ENCODE results near the gene CDH8.
"Not testable (repeated sequence)": the region's sequence is repeated elsewhere in the genome, so short reads cannot be mapped to it uniquely, and the experiment has no call there.

CDH8 gene

GRCh38 chr16:61862221-61863155, 173.8 kb downstream of the CDH8 start:
- DNase-seq (ENCODE audit: low spot score): peak; percentile 80

GRCh38 chr16:61858988-61859387, 177.2 kb downstream of the CDH8 start:
- no peak for DNase-seq (ENCODE audit: low spot score)

GRCh38 chr16:61842666-61843065, 193.6 kb downstream of the CDH8 start:
- DNase-seq (ENCODE audit: low spot score): no peak

- DNase-seq (ENCODE audit: low spot score): peak; percentile 42
Measured at GRCh38 chr16:61836804-61837393, 199.3 kb downstream of the CDH8 start.

GRCh38 chr16:61834082-61834481, 202.2 kb downstream of the CDH8 start:
- no peak for DNase-seq (ENCODE audit: low spot score)

- no peak for DNase-seq (ENCODE audit: low spot score)
Measured at GRCh38 chr16:61831351-61831917, 204.8 kb downstream of the CDH8 start.

- DNase-seq (ENCODE audit: low spot score): no peak
Measured at GRCh38 chr16:61829631-61830030, 206.6 kb downstream of the CDH8 start.

- DNase-seq (ENCODE audit: low spot score): no peak
Measured at GRCh38 chr16:61823326-61823725, 212.9 kb downstream of the CDH8 start.

GRCh38 chr16:61820820-61821219, 215.4 kb downstream of the CDH8 start:
- DNase-seq (ENCODE audit: low spot score): no peak

- no peak for DNase-seq (ENCODE audit: low spot score)
Measured at GRCh38 chr16:61820398-61820797, 215.8 kb downstream of the CDH8 start.

- DNase-seq (ENCODE audit: low spot score): no peak
Measured at GRCh38 chr16:61818850-61819249, 217.4 kb downstream of the CDH8 start.

- DNase-seq (ENCODE audit: low spot score): no peak
Measured at GRCh38 chr16:61817583-61818278, 218.5 kb downstream of the CDH8 start.

GRCh38 chr16:61814726-61815347, 221.4 kb downstream of the CDH8 start:
- peak; percentile 6 for DNase-seq (ENCODE audit: low spot score)

- DNase-seq (ENCODE audit: low spot score): no peak
Measured at GRCh38 chr16:61813339-61813738, 222.9 kb downstream of the CDH8 start.

- DNase-seq (ENCODE audit: low spot score): no peak
Measured at GRCh38 chr16:61812251-61812650, 224.0 kb downstream of the CDH8 start.

GRCh38 chr16:61807551-61807950, 228.7 kb downstream of the CDH8 start:
- no peak for DNase-seq (ENCODE audit: low spot score)

- DNase-seq (ENCODE audit: low spot score): not testable (repeated sequence)
Measured at GRCh38 chr16:61801217-61801616, 235.0 kb downstream of the CDH8 start.

GRCh38 chr16:61798741-61799140, 237.5 kb downstream of the CDH8 start:
- DNase-seq (ENCODE audit: low spot score): no peak

- DNase-seq (ENCODE audit: low spot score): no peak
Measured at GRCh38 chr16:61797961-61798507, 238.2 kb downstream of the CDH8 start.

- DNase-seq (ENCODE audit: low spot score): no peak
Measured at GRCh38 chr16:61797296-61797795, 238.9 kb downstream of the CDH8 start.

GRCh38 chr16:61792194-61792909, 243.9 kb downstream of the CDH8 start:
- DNase-seq (ENCODE audit: low spot score): no peak

Measured in Ammon's horn (tissue), 1 donor.